Mammary microvascular endothelial cell (primary cell): Measurements from ENCODE around the gene SCYGR8. TPM values are rescaled to one million over a fixed set of nuclear protein-coding genes. Genes with fewer than 3 reads are reported as not detected.

Experiments used
- total RNA-seq: library from RNA; depleted of rRNA; stranded (reverse); fragments of >200 nt; gene quantifications from 2 replicates; pipeline ENCODE4 v1.2.3, GENCODE V29; 2015

SCYGR8 gene, protein sequence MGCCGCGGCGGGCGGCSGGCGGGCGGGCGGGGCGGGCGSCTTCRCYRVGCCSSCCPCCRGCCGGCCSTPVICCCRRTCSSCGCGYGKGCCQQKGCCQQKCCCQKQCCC
- not detected in 2 replicates for total RNA-seq

DNA sequence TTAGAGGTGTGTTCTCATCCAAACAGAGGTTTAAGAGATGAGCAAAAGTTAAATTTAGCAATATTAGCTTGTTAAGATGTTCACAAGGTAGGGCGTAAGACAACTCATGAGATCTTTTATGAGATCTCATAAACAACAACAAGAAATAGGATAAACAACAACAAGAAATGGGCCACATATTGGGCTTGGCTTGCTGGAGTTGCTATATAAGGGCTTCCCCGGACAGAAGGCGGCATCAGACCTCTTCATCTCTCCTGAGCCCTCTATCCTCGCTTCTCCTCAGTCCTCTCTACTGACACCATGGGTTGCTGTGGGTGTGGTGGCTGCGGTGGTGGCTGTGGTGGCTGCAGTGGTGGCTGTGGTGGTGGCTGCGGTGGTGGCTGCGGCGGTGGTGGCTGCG, at the start of gene SCYGR8:
Gene SCYGR8, plus strand, starts transcription at position 301 of the 400 bp plus-strand sequence. Its CDS starts 0 bp downstream, at position 301.

DNA sequence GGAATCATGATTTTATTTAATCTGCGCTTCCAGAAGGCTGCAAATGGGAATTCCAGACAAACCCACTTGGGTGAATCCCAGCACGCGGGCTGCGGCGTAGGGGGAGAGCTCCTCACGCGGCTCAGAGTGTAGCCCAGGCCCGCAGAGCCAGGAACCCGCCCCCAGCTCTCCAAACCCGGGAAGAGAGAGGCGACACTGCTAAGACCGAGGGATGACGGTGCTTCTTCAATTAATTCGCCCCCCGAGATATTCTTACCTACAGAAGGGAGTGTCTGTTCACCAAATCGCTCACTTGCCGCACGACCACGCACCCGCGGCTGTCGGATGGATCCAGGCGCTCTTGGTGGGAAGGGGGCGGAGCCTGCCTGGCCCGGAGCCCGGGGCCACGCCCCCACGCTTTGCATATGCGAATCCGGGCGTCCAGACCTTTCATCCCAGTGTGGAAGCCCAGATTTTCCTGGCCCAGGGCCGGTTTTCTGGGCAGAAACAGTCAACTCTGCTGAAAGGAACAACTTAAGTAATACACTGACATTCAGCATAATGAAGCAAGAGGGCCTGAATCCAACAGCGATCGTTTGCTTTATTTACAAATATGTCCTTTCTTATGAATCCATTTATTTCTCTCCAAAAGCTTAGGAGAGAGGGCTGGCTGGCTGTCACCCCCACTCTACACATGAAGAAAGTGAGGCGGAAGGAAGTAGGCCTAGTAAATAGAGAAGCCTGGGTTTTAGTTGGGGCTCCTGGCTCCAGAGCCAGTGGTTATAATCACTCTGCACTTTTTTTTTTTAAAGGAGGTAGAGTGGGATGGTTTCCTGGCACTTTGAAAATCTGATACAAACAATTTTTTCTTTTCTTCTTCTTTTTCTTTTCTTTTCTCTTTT, 27.8 kb upstream of the SCYGR8 start, which contains the start of gene SLC19A3:
Gene SLC19A3, minus strand, starts transcription at position 342 of the 881 bp plus-strand sequence. CDS start 15,710 bp downstream, outside the sequence.

DNA sequence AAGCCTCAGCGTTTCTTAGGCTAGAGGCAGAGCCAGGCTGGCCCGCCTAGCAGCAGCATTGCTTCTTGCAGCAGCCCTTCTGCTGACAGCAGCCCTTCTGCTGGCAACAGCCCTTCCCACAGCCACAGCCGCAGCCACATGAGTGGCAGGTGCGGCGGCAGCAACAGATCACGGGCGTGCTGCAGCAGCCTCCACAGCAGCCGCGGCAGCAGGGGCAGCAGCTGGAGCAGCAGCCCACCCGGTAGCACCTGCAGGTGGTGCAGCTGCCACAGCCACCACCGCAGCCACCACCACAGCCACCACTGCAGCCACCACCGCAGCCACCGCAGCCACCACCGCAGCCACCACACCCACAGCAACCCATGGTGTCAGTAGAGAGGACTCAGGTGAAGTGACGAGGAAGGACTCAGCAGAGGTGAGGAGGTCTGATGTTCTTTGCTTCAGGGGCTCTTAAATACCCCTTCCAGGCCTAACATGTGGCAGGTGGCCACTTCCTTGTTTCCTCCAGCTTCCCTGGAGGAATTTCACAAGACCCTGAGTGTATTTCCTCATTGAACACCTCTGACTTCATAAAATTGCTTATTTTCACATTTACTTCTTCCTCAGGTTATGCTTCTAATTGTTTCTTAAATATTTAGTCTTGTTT, 21.2 kb upstream of the SCYGR8 start, which contains the start of gene SCYGR6:
Gene SCYGR6, minus strand, starts transcription at position 364 of the 646 bp plus-strand sequence. Its CDS starts 0 bp downstream, at position 364.

DNA sequence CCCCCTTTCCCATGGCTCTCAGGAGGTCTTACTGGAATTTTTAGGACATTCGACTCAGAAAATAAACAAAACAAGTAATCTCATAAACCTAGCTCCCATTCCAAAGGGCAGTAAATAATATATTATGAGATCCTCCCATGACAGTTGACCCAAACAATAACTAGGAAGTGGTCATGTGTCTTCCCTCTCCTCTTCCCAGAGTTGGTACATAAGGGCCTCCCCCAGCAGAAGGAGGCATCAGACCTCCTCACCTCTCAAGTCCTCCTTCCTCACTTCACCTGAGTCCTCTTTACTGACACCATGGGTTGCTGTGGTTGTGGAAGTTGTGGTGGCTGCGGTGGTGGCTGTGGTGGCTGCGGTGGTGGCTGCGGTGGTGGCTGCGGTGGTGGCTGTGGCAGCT, 17.7 kb upstream of the SCYGR8 start, which contains the start of gene SCYGR7:
Gene SCYGR7, plus strand, starts transcription at position 301 of the 400 bp plus-strand sequence. Its CDS starts 0 bp downstream, at position 301.

Other genes starting within 250 kb of the SCYGR8 start
- not detected in 2 replicates for gene SCYGR2, start 147.0 kb upstream of the SCYGR8 start, total RNA-seq
- not detected in 2 replicates for gene SCYGR3, start 131.1 kb upstream of the SCYGR8 start, total RNA-seq
- not detected in 2 replicates for gene SCYGR4, start 128.4 kb upstream of the SCYGR8 start, total RNA-seq
- not detected in 2 replicates for gene SCYGR5, start 79.1 kb upstream of the SCYGR8 start, total RNA-seq
- gene SLC19A3, start 27.9 kb upstream of the SCYGR8 start, total RNA-seq = not detected in 2 replicates
- gene SCYGR6, start 21.1 kb upstream of the SCYGR8 start, total RNA-seq = not detected in 2 replicates
- gene SCYGR7, start 17.6 kb upstream of the SCYGR8 start, total RNA-seq = not detected in 2 replicates
- gene CCL20, start 67.9 kb downstream of the SCYGR8 start, total RNA-seq = 4.6 and 6.5 TPM in 2 replicates
- gene DAW1, start 125.7 kb downstream of the SCYGR8 start, total RNA-seq = 0.20 and 0.25 TPM in 2 replicates